ENCODE data around the gene RNU1-3. TPM values are rescaled to one million over a fixed set of nuclear protein-coding genes. Genes with fewer than 3 reads are reported as not detected.

The RNU1-3 gene
- under 0.01 TPM in 2 replicates for total RNA-seq

GRCh38 chr1:16666502-16667413 lies at the start of gene RNU1-3:
RNU1-3 (minus strand) TSS chr1:16666948.

Small RNA genes within 50 kb of the gene (small RNA-seq; reads per million reads assigned to genes)
- gene RNU1-3 (ENCODE audit: low replicate concordance): not detected

Other genes starting within 250 kb of the RNU1-3 start
- gene SPATA21, start 229.5 kb downstream of the RNU1-3 start, total RNA-seq: not detected in 2 replicates
- gene NECAP2, start 226.2 kb downstream of the RNU1-3 start, total RNA-seq: 98.7 and 109 TPM in 2 replicates
- gene RNU1-1, start 152.7 kb downstream of the RNU1-3 start, total RNA-seq: under 0.01 TPM in 2 replicates
- gene NBPF1, start 53.4 kb downstream of the RNU1-3 start, total RNA-seq: 31.9 and 164 TPM in 2 replicates
- gene RNU1-4, start 73.6 kb upstream of the RNU1-3 start, total RNA-seq: under 0.01 TPM in 2 replicates
- gene RNU1-2, start 229.0 kb upstream of the RNU1-3 start, total RNA-seq: under 0.01 TPM in 2 replicates

Measured in placental pericyte (primary cell).